Right renal pelvis (tissue), 4 donors: Measurements from ENCODE around the gene OR4C6. TPM values are rescaled to one million over a fixed set of nuclear protein-coding genes. Genes with fewer than 3 reads are reported as not detected.

Experiments used
- DNase-seq, 4 donors: peaks; one replicate each; pipeline ENCODE4 v3.0.0-alpha.2; 2013; ENCODE audit warnings: low read depth in 4 of 4, low spot score in 3 of 4, missing footprints in 1 of 4
- polyA plus RNA-seq, 4 donors: library from polyadenylated mRNA; unstranded; fragments of 120-200 nt; gene quantifications; one replicate each; pipeline ENCODE4 v1.2.1, GENCODE V29; 2013; ENCODE audit not compliant: insufficient read length in 4 of 4

OR4C6 gene
- polyA plus RNA-seq, result not detected

DNA sequence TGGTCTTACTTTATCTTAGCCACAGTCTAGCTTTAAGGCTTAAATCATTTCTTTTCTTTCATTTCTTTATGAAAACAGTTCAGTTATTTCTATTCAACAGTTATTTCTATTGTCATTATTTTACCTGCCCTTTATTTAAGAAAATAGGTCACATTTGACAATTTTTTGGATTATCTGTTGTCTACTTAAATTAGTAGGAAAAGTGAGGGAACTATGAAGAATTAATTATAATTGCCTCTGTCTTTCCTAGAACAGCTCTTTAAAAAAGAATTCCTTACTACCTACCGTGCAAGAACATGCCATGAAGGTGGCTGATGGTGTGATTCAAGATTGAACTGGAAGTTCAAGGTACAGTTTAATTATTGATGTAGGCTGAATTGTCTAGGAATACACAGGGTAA, at the start of gene OR4C6:
Gene OR4C6, plus strand, starts transcription at position 301 of the 400 bp plus-strand sequence. CDS start 2,966 bp downstream, outside the sequence.
- no peak for DNase-seq

DNA sequence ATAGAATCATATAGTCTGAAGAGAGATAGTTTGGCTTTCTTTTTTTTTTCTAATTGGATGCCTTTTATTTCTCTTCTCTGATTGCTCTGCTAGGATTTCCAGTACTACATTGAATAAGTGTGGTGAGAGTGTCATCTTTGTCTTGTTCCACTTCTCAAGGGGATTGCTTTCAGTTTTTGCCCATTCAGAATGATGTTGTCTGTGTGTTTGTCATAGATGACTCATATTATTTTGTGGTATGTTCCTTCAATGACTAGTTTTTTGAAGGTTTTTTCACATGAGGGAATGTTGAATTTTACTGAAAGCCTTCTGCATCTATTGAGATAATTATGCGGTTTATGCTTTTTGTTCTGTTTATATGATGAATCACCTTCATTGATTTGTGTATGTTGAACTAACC, 37.5 kb upstream of the OR4C6 start:
- DNase-seq, result no peak

DNA sequence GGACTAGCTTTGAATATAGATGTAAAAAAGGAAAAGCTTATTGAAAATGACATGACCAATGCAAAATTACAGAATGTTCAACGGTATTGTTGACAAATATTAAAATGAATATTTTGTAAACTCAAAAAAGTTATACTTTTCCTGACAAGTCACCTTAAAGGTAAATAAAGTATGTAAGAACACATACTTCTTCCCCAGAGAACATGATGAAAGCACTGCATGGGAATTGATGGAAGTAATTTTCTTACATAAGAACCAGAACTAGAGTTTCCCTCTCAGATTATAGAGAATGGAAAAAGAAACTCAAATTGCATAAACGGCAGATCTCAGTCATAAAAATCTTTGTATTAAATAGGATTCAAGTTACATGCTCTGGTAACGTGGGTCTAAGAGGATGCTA, 27.2 kb upstream of the OR4C6 start, which contains the start of gene OR4P4:
Gene OR4P4, plus strand, starts transcription at position 301 of the 400 bp plus-strand sequence.
- DNase-seq, result no peak

DNA sequence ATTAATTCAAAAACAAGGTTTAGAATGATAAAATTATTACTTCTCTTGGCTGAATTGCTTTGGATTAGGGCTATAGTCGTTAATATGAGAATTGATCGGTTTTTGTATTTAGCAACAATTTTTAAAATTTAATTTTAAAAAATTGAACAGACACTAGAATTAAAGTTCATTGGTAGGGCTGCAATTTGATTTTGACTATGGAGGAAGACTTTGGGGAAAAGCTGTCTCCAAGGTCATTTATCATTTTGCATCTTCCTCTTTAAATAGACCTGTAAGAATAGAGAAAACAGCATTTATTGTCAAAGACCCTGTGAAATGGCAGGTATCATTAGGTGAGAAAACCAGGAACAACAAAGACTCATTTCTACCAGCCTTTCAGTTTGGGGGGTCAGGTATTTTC, 14.0 kb upstream of the OR4C6 start, which contains the start of gene OR4S2:
Gene OR4S2, plus strand, starts transcription at position 301 of the 400 bp plus-strand sequence. CDS start 2,577 bp downstream, outside the sequence.
- no peak for DNase-seq

DNA sequence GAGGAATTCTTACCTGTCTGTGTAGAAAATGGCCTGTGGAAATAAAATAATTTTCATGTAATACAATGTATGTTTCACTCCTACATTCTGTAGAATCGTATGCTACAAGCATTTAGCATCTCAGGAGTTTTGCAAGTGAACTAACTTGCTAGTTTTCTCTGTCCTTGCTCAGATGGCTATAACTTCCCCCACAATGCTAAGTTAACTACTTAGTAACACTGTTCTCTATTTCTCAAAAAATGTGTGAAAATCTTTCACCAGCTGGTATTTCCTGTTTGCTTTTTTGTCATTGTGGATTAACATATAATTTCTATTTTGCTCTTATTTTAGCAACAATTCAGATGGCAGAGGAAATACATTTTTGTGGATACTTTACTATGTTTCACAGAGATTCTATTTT, 9.4 kb upstream of the OR4C6 start:
- DNase-seq, result no peak

DNA sequence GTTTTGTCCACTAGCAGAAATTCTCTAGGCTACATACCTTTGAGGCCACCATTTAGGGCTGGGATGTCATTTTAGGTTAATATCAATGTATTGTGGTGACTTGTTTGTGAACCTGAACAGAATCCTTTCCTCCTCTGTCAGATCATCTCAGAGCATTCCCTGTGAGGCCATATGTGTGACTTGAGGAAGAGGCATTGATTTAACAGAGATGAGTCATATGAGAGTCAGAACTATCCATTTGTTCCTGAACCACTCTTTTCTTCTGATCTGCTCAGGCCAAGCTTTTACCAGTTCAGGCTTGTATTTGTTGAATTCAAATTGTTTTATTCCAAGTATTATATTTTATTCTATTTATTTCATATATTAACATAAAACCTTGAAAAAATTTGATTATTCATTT, 6.9 kb upstream of the OR4C6 start:
- DNase-seq, result no peak

DNA sequence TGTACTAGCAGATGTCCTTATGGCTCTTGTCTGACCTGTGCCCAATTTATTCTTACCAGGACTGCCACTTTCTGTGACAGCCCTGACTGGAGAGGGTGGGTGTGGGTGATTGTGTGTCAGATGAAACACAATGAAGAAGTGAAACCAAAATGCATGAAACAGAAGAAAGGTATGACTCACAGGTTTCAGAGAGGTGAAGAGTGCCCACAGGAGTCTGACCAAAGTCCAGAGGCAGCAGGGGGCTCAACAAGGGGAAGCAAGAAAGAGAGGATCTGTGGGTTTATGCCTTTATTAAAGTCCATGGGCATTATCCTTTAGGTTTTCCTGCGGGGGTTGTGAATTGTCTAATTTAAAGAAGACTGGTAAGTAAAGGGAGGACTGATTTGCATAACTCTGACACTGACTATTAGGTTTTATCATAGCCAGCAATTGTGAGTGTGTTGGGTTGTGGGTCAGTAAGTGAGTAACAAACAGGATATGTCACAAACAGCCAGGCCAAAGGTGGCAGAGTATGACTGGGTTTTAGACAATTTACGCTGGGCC, 3.9 kb upstream of the OR4C6 start:
- no peak for DNase-seq

DNA sequence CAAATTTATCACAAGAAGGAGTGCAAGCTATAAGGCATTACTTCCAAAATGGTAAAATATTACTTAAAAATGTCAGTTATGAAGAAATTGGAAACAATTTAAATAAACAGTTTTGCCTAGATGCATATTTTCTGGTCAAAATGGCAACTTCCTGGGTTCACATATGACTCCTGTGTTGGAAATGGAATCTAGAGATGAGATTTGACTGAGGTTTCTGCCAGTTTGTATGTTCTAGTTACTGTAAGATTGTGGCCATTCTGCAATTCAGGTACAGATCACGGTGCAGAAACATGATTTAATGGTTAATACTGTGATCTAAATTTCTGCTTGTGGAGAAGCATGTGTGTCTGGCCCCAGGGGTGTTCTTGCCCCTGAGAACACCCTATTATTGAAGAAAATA, 3.4 kb upstream of the OR4C6 start:
- DNase-seq, result no peak

DNA sequence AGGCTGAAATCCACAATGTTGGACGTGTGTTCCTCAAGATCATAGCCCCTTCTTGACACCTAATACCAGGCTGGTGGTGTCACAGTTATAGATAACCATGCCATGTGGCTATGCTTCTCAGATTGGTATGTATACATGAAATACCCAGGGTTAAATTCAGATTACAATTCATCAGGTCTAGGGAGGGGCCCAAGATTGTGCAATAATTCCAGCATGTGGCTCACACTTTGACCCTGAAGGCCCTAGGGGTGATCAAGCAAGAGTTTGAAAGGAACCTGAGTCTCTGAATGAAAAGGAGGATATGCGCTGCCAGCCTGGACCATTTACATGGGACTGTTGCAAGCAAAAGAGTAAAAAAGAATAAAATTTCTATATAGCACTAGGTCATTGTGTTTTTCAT, 7.4 kb downstream of the OR4C6 start:
- DNase-seq, result no peak

DNA sequence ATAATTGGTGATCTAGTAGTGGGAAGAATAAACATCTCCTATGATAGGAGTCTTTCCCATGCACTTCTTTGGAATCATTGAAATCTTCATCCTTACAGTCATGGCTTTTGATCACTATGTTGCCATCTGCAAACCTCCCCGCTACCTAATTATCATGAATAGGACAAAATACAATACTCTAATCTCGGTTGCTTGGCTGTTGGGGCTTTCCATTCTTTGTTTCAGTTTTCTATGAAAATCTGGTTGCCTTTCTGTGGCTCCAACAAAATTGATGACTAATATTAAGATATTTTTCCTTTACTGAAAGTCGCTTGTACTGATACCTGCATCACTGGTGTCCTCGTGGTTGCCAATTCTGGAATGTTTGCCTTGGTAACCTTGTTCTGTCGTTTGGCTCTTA, 11.9 kb downstream of the OR4C6 start:
- no peak for DNase-seq

DNA sequence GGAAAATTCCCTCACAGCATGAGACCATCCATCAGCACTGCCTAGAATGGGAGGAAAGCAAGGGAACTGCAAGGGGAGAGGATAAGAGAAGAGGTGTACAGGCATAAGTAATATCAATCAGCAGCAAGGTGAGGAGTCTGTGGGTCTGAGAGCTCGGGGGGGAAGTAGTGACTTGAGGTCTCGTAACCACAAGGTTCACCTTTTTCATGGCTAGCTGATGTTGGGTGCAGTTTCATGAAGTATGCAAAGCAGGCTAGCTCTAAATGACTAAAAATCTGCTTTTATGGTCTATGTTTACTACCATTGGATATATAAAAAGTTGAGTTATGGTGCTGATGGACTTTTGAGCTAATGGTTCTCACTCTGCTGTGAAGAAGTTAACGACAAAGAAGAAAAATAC, 35.8 kb downstream of the OR4C6 start:
- DNase-seq, result no peak

DNA sequence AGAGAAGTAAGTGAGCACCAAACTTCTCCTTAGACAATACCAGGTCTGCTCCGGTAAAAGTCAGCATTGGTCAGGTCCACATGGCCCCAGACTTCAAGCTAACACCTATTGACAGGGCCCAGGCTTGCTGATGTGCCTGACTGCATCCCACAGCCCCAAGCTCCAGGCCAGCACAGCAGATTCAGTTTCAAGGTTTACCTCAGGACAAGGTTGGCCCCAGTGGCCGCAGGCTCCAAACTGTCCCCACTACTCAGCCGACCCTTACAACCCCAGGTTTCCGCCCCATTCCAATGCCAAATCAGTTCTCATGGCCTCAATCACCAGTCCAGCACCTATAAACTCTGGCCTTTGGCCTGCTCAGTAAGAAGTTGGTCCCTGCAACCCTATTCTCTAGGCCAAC, 39.4 kb downstream of the OR4C6 start:
- no peak for DNase-seq

DNA sequence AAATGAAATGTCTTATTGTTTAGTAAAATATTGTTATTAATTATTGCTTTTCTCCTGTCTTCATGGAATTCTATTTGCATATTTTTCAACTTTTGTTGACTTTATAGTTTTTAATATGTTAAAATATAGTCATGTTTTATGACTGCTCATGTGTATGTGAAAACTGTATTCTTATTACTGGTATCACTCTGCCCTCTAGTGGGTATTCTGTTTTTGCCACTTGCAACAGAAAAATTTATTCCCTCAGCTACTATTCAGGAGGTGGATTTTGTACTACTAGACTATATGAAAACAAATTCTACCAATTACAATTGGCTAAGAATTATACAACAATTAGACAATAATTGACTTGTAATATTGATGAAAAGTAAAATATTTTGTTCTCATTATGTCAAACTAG, 45.0 kb downstream of the OR4C6 start:
- no peak for DNase-seq

DNA sequence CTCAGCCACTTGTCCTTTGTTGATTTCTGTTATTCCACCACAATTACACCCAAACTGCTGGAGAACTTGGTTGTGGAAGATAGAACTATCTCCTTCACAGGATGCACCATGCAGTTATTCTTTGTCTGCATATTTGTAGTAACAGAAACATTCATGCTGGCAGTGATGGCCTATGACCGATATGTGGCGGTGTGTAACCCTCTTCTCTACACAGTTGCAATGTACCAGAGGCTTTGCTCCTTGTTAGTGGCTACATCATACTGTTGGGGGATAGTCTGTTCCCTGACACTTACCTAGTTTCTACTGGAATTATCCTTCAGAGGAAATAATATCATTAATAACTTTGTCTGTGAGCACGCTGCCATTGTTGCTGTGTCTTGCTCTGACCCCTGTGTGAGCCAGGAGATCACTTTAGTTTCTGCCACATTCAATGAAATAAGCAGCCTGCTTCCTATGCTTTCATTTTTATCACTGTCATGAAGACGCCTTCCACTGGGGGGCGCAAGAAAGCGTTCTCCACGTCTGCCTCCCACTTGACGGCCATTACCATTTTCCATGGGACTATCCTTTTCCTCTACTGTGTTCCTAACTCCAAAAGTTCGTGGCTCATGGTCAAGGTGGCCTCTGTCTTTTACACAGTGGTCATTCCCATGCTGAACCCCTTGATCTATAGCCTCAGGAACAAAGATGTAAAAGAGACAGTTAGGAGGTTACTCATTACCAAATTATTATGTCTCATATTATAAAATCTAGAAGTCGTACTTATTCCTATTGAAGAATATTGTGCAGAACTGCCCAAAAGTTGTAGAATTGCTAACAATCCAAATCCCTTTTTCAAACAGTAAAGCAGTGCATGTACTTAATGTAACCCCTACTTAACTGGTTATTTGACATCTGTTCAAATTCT, 53.2 kb downstream of the OR4C6 start:
- no peak for DNase-seq

Other genes with a start within 250 kb of the OR4C6 start
- gene OR4C15, start 107.7 kb upstream of the OR4C6 start, polyA plus RNA-seq, result not detected
- gene OR4C16, start 90.1 kb upstream of the OR4C6 start, polyA plus RNA-seq, result not detected
- not detected for gene OR4C11, start 54.6 kb upstream of the OR4C6 start, polyA plus RNA-seq
- gene OR4P4, start 27.1 kb upstream of the OR4C6 start, polyA plus RNA-seq, result under 1 TPM; 0.07 to 0.14 (median 0.09) TPM
- not detected for gene OR4S2, start 13.9 kb upstream of the OR4C6 start, polyA plus RNA-seq
- not detected for gene OR5D13, start 111.2 kb downstream of the OR4C6 start, polyA plus RNA-seq
- not detected for gene OR5D14, start 133.4 kb downstream of the OR4C6 start, polyA plus RNA-seq
- not detected for gene OR5L1, start 149.2 kb downstream of the OR4C6 start, polyA plus RNA-seq
- not detected for gene OR5D18, start 157.4 kb downstream of the OR4C6 start, polyA plus RNA-seq
- not detected for gene OR5L2, start 165.0 kb downstream of the OR4C6 start, polyA plus RNA-seq
- gene OR5D16, start 176.6 kb downstream of the OR4C6 start, polyA plus RNA-seq, result not detected
- gene TRIM51, start 221.1 kb downstream of the OR4C6 start, polyA plus RNA-seq, result not detected